Endothelial cell of umbilical vein (primary cell): ENCODE data around the gene SZT2. TPM values are rescaled to one million over a fixed set of nuclear protein-coding genes. Genes with fewer than 3 reads are reported as not detected.

Experiments used
- BruUV-seq: library from RNA; stranded (reverse); fragments of 400-500 nt; replicated peaks from 2 replicates; lab custom pipeline; 2021; lab: Mats Ljungman, UMichigan
- CTCF ChIA-PET: fragments of 300-600, 350-600 bp; sonication (Branson Sonifier 250); formaldehyde crosslinking; loops from one replicate; lab custom pipeline; 2021; ENCODE audit warnings: antibody characterized with exemption, inconsistent platforms; lab: Charles Lee
- POLR2A ChIA-PET: fragments of 300-600, 350-600 bp; sonication (Branson Sonifier 250); formaldehyde crosslinking; loops from one replicate; lab custom pipeline; 2021; ENCODE audit warnings: antibody characterized with exemption, inconsistent platforms; lab: Charles Lee
- DNase-seq: peaks from one replicate; pipeline ENCODE4 v3.0.0-alpha.2; 2011; ENCODE audit warnings: low read depth, low spot score
- FAIRE-seq: peaks from 2 replicates; lab custom pipeline; 2011; peaks lifted over from hg19 to GRCh38; lab: Jason Lieb, UNC
- H2AFZ ChIP-seq: 2 replicates; pipeline ENCODE4 v1.6.0; 2012; ENCODE audit warnings: low read depth, low read length, control low read depth, inconsistent platforms
- H3K27ac ChIP-seq: 2 replicates; pipeline ENCODE4 v1.5.1; 2011; ENCODE audit warnings: low read depth, mild to moderate bottlenecking, control low read depth, low read length, moderate library complexity; ENCODE audit not compliant: insufficient read depth
- H3K27me3 ChIP-seq, 2 experiments: 2 replicates each; pipeline versions ENCODE4 v1.6.0 to v1.6.1; 2011; ENCODE audit warnings: low read length in 2 of 2, mixed read lengths in 1 of 2; ENCODE audit not compliant: control insufficient read depth in 2 of 2, insufficient read depth in 2 of 2
- H3K36me3 ChIP-seq, 2 experiments: 2 replicates in 1 of 2; 3 replicates in 1 of 2; pipeline ENCODE4 v1.5.1; 2011; ENCODE audit warnings: low read length in 2 of 2, mild to moderate bottlenecking in 1 of 2, moderate library complexity in 1 of 2; ENCODE audit not compliant: control insufficient read depth in 2 of 2, insufficient read depth in 2 of 2; ENCODE audit errors: extremely low read depth in 1 of 2
- H3K4me1 ChIP-seq: 3 replicates; pipeline ENCODE4 v1.5.1; 2011; ENCODE audit warnings: mild to moderate bottlenecking, low read length; ENCODE audit not compliant: control insufficient read depth, insufficient read depth; ENCODE audit errors: extremely low read depth
- H3K4me2 ChIP-seq: 2 replicates; pipeline ENCODE4 v1.6.1; 2011; ENCODE audit warnings: low read length, control low read depth, mixed read lengths; ENCODE audit not compliant: insufficient read depth
- H3K4me3 ChIP-seq, 3 experiments: fragments of 200-600 bp in 1 of 3; sonication (generic), shearing (Covaris generic) in 1 of 3; replicated peaks in 1 of 3; 2 replicates each; pipeline ENCODE4 v1.5.1; 2011 to 2016; ENCODE audit warnings: control low read depth in 3 of 3, low read length in 3 of 3, mild to moderate bottlenecking in 2 of 3, inconsistent platforms in 1 of 3, low read depth in 1 of 3, moderate library complexity in 1 of 3; ENCODE audit not compliant: insufficient read depth in 1 of 3
- H3K79me2 ChIP-seq: 2 replicates; pipeline ENCODE4 v1.6.0; 2012; ENCODE audit warnings: low read length, inconsistent platforms; ENCODE audit not compliant: control insufficient read depth, insufficient read depth
- H3K9ac ChIP-seq: replicated peaks from 2 replicates; pipeline ENCODE3; 2011; ENCODE audit warnings: low read length, control low read depth; ENCODE audit not compliant: insufficient read depth; ENCODE audit errors: extremely low read depth
- H3K9me1 ChIP-seq: replicated peaks from 3 replicates; pipeline ENCODE4 v1.6.0; 2011; ENCODE audit warnings: mild to moderate bottlenecking, low read length; ENCODE audit not compliant: control insufficient read depth, insufficient read depth; ENCODE audit errors: extremely low read depth
- H3K9me3 ChIP-seq: replicated peaks from 2 replicates; pipeline ENCODE4 v1.5.1; 2012; ENCODE audit warnings: low read length, inconsistent platforms; ENCODE audit not compliant: control insufficient read depth, insufficient read depth
- H4K20me1 ChIP-seq: replicated peaks from 2 replicates; pipeline ENCODE3; 2011; ENCODE audit warnings: mild to moderate bottlenecking, low read length; ENCODE audit not compliant: control insufficient read depth, insufficient read depth; ENCODE audit errors: extremely low read depth
- CTCF ChIP-seq, 2 donors: IDR thresholded peaks; 1 replicate in 1 of 2; 2 replicates in 1 of 2; pipeline ENCODE4 v1.5.1; 2011; ENCODE audit warnings: low read length in 2 of 2, mild to moderate bottlenecking in 2 of 2, moderate library complexity in 2 of 2, control low read depth in 1 of 2, inconsistent platforms in 1 of 2, low read depth in 1 of 2; ENCODE audit not compliant: insufficient read depth in 1 of 2; ENCODE audit errors: extremely low read depth in 1 of 2
- EZH2 ChIP-seq: IDR thresholded peaks from 2 replicates; pipeline ENCODE4 v1.6.1; 2012; ENCODE audit warnings: borderline replicate concordance, low read depth, mild to moderate bottlenecking, moderate library complexity, low read length, inconsistent platforms; ENCODE audit not compliant: severe bottlenecking
- FOS ChIP-seq: IDR thresholded peaks from 2 replicates; pipeline ENCODE4 v1.6.1; 2011; ENCODE audit warnings: mild to moderate bottlenecking, low read length, moderate library complexity, borderline replicate concordance; ENCODE audit not compliant: insufficient read depth
- JUN ChIP-seq: IDR thresholded peaks from 2 replicates; pipeline ENCODE4 v1.6.1; 2011; ENCODE audit warnings: borderline replicate concordance, low read depth; ENCODE audit not compliant: insufficient read length, insufficient read depth
- MAX ChIP-seq: IDR thresholded peaks from 2 replicates; pipeline ENCODE4 v1.6.1; 2011; ENCODE audit not compliant: insufficient read depth, insufficient read length
- MYC ChIP-seq: IDR thresholded peaks from one replicate; pipeline ENCODE4 v1.6.1; 2011; ENCODE audit warnings: mild to moderate bottlenecking, low read depth, low read length
- POLR2A ChIP-seq: IDR thresholded peaks from 2 replicates; pipeline ENCODE4 v1.6.1; 2012; ENCODE audit warnings: low read depth, mild to moderate bottlenecking, control low read depth, low read length
- POLR2AphosphoS5 ChIP-seq: IDR thresholded peaks from 2 replicates; pipeline ENCODE4 v1.6.1; 2012; ENCODE audit warnings: low read depth, mild to moderate bottlenecking, control low read depth, low read length, moderate library complexity; ENCODE audit not compliant: insufficient read depth
- dilution Hi-C: fragments of 300-500 bp; cut with MboI; formaldehyde crosslinking; loops from one replicate; pipeline ENCODE4 v1.15.0; 2019; ENCODE audit warnings: low sequenced_read_pairs; ENCODE audit not compliant: extremely low pct_ligation_motif_present
- intact Hi-C: fragments of 100-400 bp; cut with micrococcal nuclease; formaldehyde crosslinking; loops from one replicate; pipeline ENCODE4 v1.10.0; 2022
- polyA plus RNA-seq, 4 experiments: library from polyadenylated mRNA; depleted of rRNA in 3 of 4; stranded (reverse) in 3 of 4; unstranded in 1 of 4; fragments of >200 nt; gene quantifications; 2 replicates each; pipeline versions ENCODE4 v1.2.1 to v1.2.3, GENCODE V29; 2011 to 2012; ENCODE audit warnings: missing spikeins in 1 of 4
- total RNA-seq: library from RNA; stranded (reverse); gene quantifications from 2 replicates; pipeline ENCODE4 v1.2.3, GENCODE V29; 2021

SZT2 gene
- total and polyA plus RNA-seq, 2 donors (not counting 3 experiments of a cell fraction or from before 2014, with no cell fraction given): 11.4 to 49.9 TPM

GRCh38 chr1:43419627-43420425 is 30.1 kb downstream of the SZT2 start:
- Histone ChIP-seq H3K4me2 (no peak overlapping the region), H4K20me1 (no peaks in the 10 kb centered on the region), H3K36me3 (peaks cover 8 to 53% of the 10 kb centered on the region in 2 experiments), H3K4me1 (peaks cover 5% of the 10 kb centered on the region), H2AFZ (no peak overlapping the region), H3K27me3 (no peaks in the 10 kb centered on the region), H3K79me2 (no peaks in the 10 kb centered on the region), H3K27ac (no peak overlapping the region), H3K9ac (no peak overlapping the region), H3K4me3 (no peak overlapping the region), H3K9me1 (no peaks in the 10 kb centered on the region), H3K9me3 (no peaks in the 10 kb centered on the region)
- ChIA-PET CTCF (interaction anchor here (1.1 to 2.0 kb wide), 2 partner anchors 183 to 193 kb away, joined by 3 to 4 read pairs; no protein-coding TSS in a partner anchor), POLR2A (no interaction called here)
- DNase-seq (no peak), FAIRE-seq (no peak)
- dilution Hi-C loops (loop anchor here (25.0 kb wide), 1 partner anchor 183 kb away; no protein-coding TSS in a partner anchor), intact Hi-C loops (no loop called here)
- BruUV-seq: no TSS peak
- TF ChIP-seq POLR2AphosphoS5 (no peak), JUN (no peak), FOS (no peak), MAX (no peak), POLR2A (no peak), EZH2 (no peak)

GRCh38 chr1:43420874-43421273 is 31.2 kb downstream of the SZT2 start:
- no peaks in the 10 kb centered on the region for H3K79me2 ChIP-seq
- ChIA-PET CTCF (interaction anchor here (2.0 kb wide), 1 partner anchor 194 kb away, joined by 4 read pairs; no protein-coding TSS in a partner anchor), POLR2A (no interaction called here)
- no peak for TF ChIP-seq EZH2
- no peak for TF ChIP-seq MAX
- no peak for TF ChIP-seq POLR2AphosphoS5
- no peak for TF ChIP-seq CTCF (IDR thresholded peaks at IDR 0.05; ENCODE audit: extremely low read depth in 1 of 2, insufficient read depth in 1 of 2, low read depth in 1 of 2, low read length in 2 of 2)
- TF ChIP-seq MYC: no peak
- TF ChIP-seq POLR2A: no peak
- FAIRE-seq (no peak), DNase-seq (no peak)
- H3K27me3 ChIP-seq: no peaks in the 10 kb centered on the region
- H4K20me1 ChIP-seq: no peaks in the 10 kb centered on the region
- H3K4me2 ChIP-seq: no peak overlapping the region
- dilution Hi-C loops (loop anchor here (25.0 kb wide), 1 partner anchor 184 kb away; no protein-coding TSS in a partner anchor), intact Hi-C loops (no loop called here)
- H3K36me3 ChIP-seq: peaks cover 9 to 63% of the 10 kb centered on the region in 2 experiments
- no peak overlapping the region for H2AFZ ChIP-seq
- no peak overlapping the region for H3K27ac ChIP-seq
- no peaks in the 10 kb centered on the region for H3K9me3 ChIP-seq
- no peaks in the 10 kb centered on the region for H3K9me1 ChIP-seq
- H3K4me3 ChIP-seq: no peak overlapping the region
- no TSS peak for BruUV-seq
- H3K4me1 ChIP-seq: peaks cover 3% of the 10 kb centered on the region
- H3K9ac ChIP-seq: no peak overlapping the region
